SK-N-SH (cell line): ENCODE results near the gene MBOAT2. TPM values are rescaled to one million over a fixed set of nuclear protein-coding genes. Genes with fewer than 3 reads are reported as not detected.

Experiments
- CTCF ChIA-PET: fragments of 300-600, 350-600 bp; formaldehyde crosslinking; extraction: SDS; loops from one replicate; lab custom pipeline; 2021; lab: Yijun Ruan, JAX
- POLR2A ChIA-PET: fragments of 350-600 bp; sonication (Branson Sonifier 250); formaldehyde crosslinking; extraction: SDS; loops from one replicate; lab custom pipeline; 2020; ENCODE audit warnings: antibody characterized with exemption, inconsistent platforms; lab: Yijun Ruan, JAX
- DNase-seq: peaks from one replicate; pipeline ENCODE4 v3.0.0; 2012
- H2AFZ ChIP-seq: fragments of 200-600 bp; sonication (generic); 2 replicates; pipeline ENCODE4 v1.8.1; 2016; ENCODE audit warnings: antibody characterized with exemption, mild to moderate bottlenecking, low read depth
- H3F3A ChIP-seq: fragments of 200-600 bp; sonication (generic); replicated peaks from 2 replicates; pipeline ENCODE3; 2016; ENCODE audit warnings: antibody characterized with exemption, mild to moderate bottlenecking; ENCODE audit not compliant: insufficient read depth
- H3K27ac ChIP-seq, 2 experiments: fragments of 200-500 bp in 1 of 2; fragments of 200-600 bp in 1 of 2; sonication (Bioruptor generic) in 1 of 2; sonication (generic), shearing (Covaris generic) in 1 of 2; 2 replicates each; pipeline versions ENCODE4 v1.5.1 to v1.6.1; 2014 to 2016; ENCODE audit warnings: low read depth in 2 of 2, inconsistent platforms in 1 of 2, low read length in 1 of 2, mild to moderate bottlenecking in 1 of 2, mixed read lengths in 1 of 2
- H3K27me3 ChIP-seq: fragments of 200-600 bp; sonication (generic), shearing (Covaris generic); 2 replicates; pipeline ENCODE4 v1.6.1; 2016; ENCODE audit warnings: mixed run types; ENCODE audit not compliant: insufficient read depth
- H3K36me3 ChIP-seq, 2 experiments: fragments of 200-500 bp in 1 of 2; fragments of 200-600 bp in 1 of 2; sonication (Bioruptor generic) in 1 of 2; sonication (generic) in 1 of 2; replicated peaks in 1 of 2; 2 replicates each; pipeline versions ENCODE3 to v1.5.1; 2014 to 2016; ENCODE audit warnings: low read length in 1 of 2, mild to moderate bottlenecking in 1 of 2; ENCODE audit not compliant: insufficient read depth in 2 of 2, control insufficient read depth in 1 of 2
- H3K4me1 ChIP-seq, 2 experiments: fragments of 200-500 bp in 1 of 2; fragments of 200-600 bp in 1 of 2; sonication (Bioruptor generic) in 1 of 2; sonication (generic), shearing (Covaris generic) in 1 of 2; 2 replicates each; pipeline versions ENCODE4 v1.5.1 to v1.6.1; 2014 to 2016; ENCODE audit warnings: low read depth in 1 of 2, low read length in 1 of 2, mixed run types in 1 of 2; ENCODE audit not compliant: insufficient read depth in 2 of 2, control insufficient read depth in 1 of 2
- H3K4me2 ChIP-seq: fragments of 200-600 bp; sonication (generic), shearing (Covaris generic); 2 replicates; pipeline ENCODE4 v1.6.1; 2017; ENCODE audit warnings: mixed run types
- H3K4me3 ChIP-seq, 2 experiments: fragments of 200-500 bp in 1 of 2; fragments of 200-600 bp in 1 of 2; sonication (Bioruptor generic) in 1 of 2; sonication (generic), shearing (Covaris generic) in 1 of 2; 2 replicates each; pipeline versions ENCODE4 v1.5.1 to v1.8.1; 2014 to 2016; ENCODE audit warnings: low read depth in 2 of 2, inconsistent platforms in 1 of 2, low read length in 1 of 2, mild to moderate bottlenecking in 1 of 2, mixed read lengths in 1 of 2, moderate library complexity in 1 of 2
- H3K79me2 ChIP-seq: fragments of 200-600 bp; sonication (generic); 2 replicates; pipeline ENCODE4 v1.8.1; 2017; ENCODE audit warnings: mild to moderate bottlenecking; ENCODE audit not compliant: insufficient read depth
- H3K9ac ChIP-seq: fragments of 200-600 bp; sonication (generic); 2 replicates; pipeline ENCODE4 v1.6.1; 2017; ENCODE audit warnings: mixed run types
- H3K9me2 ChIP-seq: fragments of 200-600 bp; sonication (generic); 2 replicates; pipeline ENCODE4 v1.6.1; 2017; ENCODE audit warnings: mixed run types
- H3K9me3 ChIP-seq: fragments of 200-600 bp; sonication (generic); 2 replicates; pipeline ENCODE4 v1.6.1; 2017; ENCODE audit warnings: mixed run types, mild to moderate bottlenecking, moderate library complexity
- H4K20me1 ChIP-seq: fragments of 200-600 bp; sonication (generic); 2 replicates; pipeline ENCODE4 v1.6.1; 2017; ENCODE audit warnings: mild to moderate bottlenecking, mixed run types; ENCODE audit not compliant: insufficient read depth
- CHD2 ChIP-seq: fragments of 150-350 bp; IDR thresholded peaks from 2 replicates; pipeline ENCODE4 v1.6.1; 2018; ENCODE audit warnings: low read length; ENCODE audit not compliant: partially characterized antibody
- CTCF ChIP-seq: fragments of 200-600 bp; sonication (generic); IDR thresholded peaks from 2 replicates; pipeline ENCODE4 v1.6.1; 2017; ENCODE audit warnings: antibody characterized with exemption, mild to moderate bottlenecking, moderate library complexity
- EZH2phosphoT487 ChIP-seq: fragments of 200-600 bp; sonication (generic); IDR thresholded peaks from 2 replicates; pipeline ENCODE4 v1.6.1; 2017; ENCODE audit warnings: low read depth, mixed run types, mild to moderate bottlenecking, antibody characterized with exemption, moderate library complexity, borderline replicate concordance
- FOSL2 ChIP-seq: IDR thresholded peaks from 2 replicates; pipeline ENCODE4 v1.4.0; 2012; ENCODE audit warnings: low read depth, mild to moderate bottlenecking, moderate library complexity, borderline replicate concordance
- FOXJ3 ChIP-seq: sonication (generic); formaldehyde crosslinking; IDR thresholded peaks from 2 replicates; pipeline ENCODE4 v1.5.1; 2020; ENCODE audit warnings: mild to moderate bottlenecking, missing genetic modification reagents
- FOXM1 ChIP-seq: IDR thresholded peaks from 2 replicates; pipeline ENCODE4 v1.4.0; 2012; ENCODE audit warnings: low read depth, mild to moderate bottlenecking
- GABPA ChIP-seq: IDR thresholded peaks from 2 replicates; pipeline ENCODE4 v1.4.0; 2012; ENCODE audit warnings: low read depth, mild to moderate bottlenecking
- GATA2 ChIP-seq: sonication (generic); formaldehyde crosslinking; IDR thresholded peaks from 2 replicates; pipeline ENCODE4 v1.5.0; 2020; ENCODE audit warnings: mild to moderate bottlenecking, missing genetic modification reagents
- IRF3 ChIP-seq: fragments of 150-350 bp; IDR thresholded peaks from 2 replicates; pipeline ENCODE4 v1.6.1; 2016; ENCODE audit warnings: mild to moderate bottlenecking, low read depth, low read length
- MAX ChIP-seq: IDR thresholded peaks from 2 replicates; pipeline ENCODE4 v1.4.0; 2012; ENCODE audit warnings: low read depth
- MEF2A ChIP-seq: IDR thresholded peaks from 2 replicates; pipeline ENCODE4 v1.4.0; 2012; ENCODE audit warnings: low read depth, borderline replicate concordance
- PBX3 ChIP-seq: IDR thresholded peaks from 2 replicates; pipeline ENCODE4; 2012
- RAD21 ChIP-seq: IDR thresholded peaks from 2 replicates; pipeline ENCODE4 v1.6.1; 2012; ENCODE audit warnings: mild to moderate bottlenecking, low read length
- RXRA ChIP-seq: IDR thresholded peaks from 2 replicates; pipeline ENCODE4 v1.4.0; 2012; ENCODE audit warnings: low read depth, mild to moderate bottlenecking, borderline replicate concordance
- TAF1 ChIP-seq: IDR thresholded peaks from 2 replicates; pipeline ENCODE4 v1.6.1; 2012; ENCODE audit warnings: low read depth, mild to moderate bottlenecking, low read length, moderate library complexity, borderline replicate concordance
- TEAD4 ChIP-seq: IDR thresholded peaks from 2 replicates; pipeline ENCODE4 v1.4.0; 2012; ENCODE audit warnings: mild to moderate bottlenecking, borderline replicate concordance; ENCODE audit not compliant: insufficient read depth
- USF1 ChIP-seq: IDR thresholded peaks from 2 replicates; pipeline ENCODE4 v1.4.0; 2012; ENCODE audit warnings: low read depth, borderline replicate concordance
- USF2 ChIP-seq: fragments of 150-350 bp; IDR thresholded peaks from 2 replicates; pipeline ENCODE4 v1.6.1; 2017; ENCODE audit warnings: antibody characterized with exemption, low read length, low read depth, borderline replicate concordance
- ZBTB33 ChIP-seq: IDR thresholded peaks from 2 replicates; pipeline ENCODE4 v1.4.0; 2012; ENCODE audit warnings: low read depth, borderline replicate concordance
- WGBS: methylation state at CpG from one replicate; pipeline ENCODE4 v1.1.6; 2017; ENCODE audit warnings: low lambda C conversion rate; 5-methylcytosine and 5-hydroxymethylcytosine counted together
- polyA plus RNA-seq, 3 experiments: library from polyadenylated mRNA; depleted of rRNA; stranded (reverse); fragments of >200 nt; gene quantifications; 2 replicates each; pipeline ENCODE4 v1.2.3, GENCODE V29; 2012

Gene MBOAT2
- polyA plus RNA-seq, 1 of the 3 experiments (the other 2 are of a cell fraction) = 33.9 TPM

- Histone ChIP-seq H2AFZ (no peak overlapping the region), H3K79me2 (peaks cover 3% of the 10 kb centered on the region; the same call in 1 of the 2 replicates), H3K9ac (no peak overlapping the region), H3K4me3 (no peak overlapping the region), H3F3A (peaks cover 8% of the 10 kb centered on the region), H3K9me2 (no peaks in the 10 kb centered on the region), H3K4me2 (no peak overlapping the region), H3K36me3 (peaks cover 42 to 43% of the 10 kb centered on the region in 2 experiments), H3K4me1 (no peaks in the 10 kb centered on the region; a peak in 1 of 4 replicates)
- 71% methylated on average over 5 of the region's 5 CpGs for WGBS
- DNase-seq = no peak
- TF ChIP-seq RXRA = no peak
- TF ChIP-seq GABPA = no peak
- no peak for TF ChIP-seq TAF1
- no peak for TF ChIP-seq FOXJ3 (CRISPR knock-in tag)
- TF ChIP-seq FOSL2 = peak; percentile 29; the same call in 1 of the 2 replicates
- no peak for TF ChIP-seq CHD2
- TF ChIP-seq, all 33 proteins: peak for 1
- no peaks in the 10 kb centered on the region for H4K20me1 ChIP-seq
- ChIA-PET CTCF (interaction anchor here (0.9 to 2.4 kb wide), 3 partner anchors 10 to 23 kb away, joined by 3 to 8 read pairs (median 3); no protein-coding TSS in a partner anchor), POLR2A (no interaction called here)
- no peaks in the 10 kb centered on the region for H3K27me3 ChIP-seq
- H3K27ac ChIP-seq = no peak overlapping the region
- no peaks in the 10 kb centered on the region for H3K9me3 ChIP-seq
Measured at GRCh38 chr2:8819194-8819593, 184.3 kb downstream of the MBOAT2 start.

GRCh38 chr2:8817221-8817620 lies 186.3 kb downstream of the MBOAT2 start:
- Histone ChIP-seq H3K4me3 (no peak overlapping the region), H2AFZ (no peak overlapping the region), H3K9me2 (no peaks in the 10 kb centered on the region), H3K4me1 (no peaks in the 10 kb centered on the region; a peak in 1 of 4 replicates), H3F3A (peaks cover 8% of the 10 kb centered on the region), H3K9ac (no peak overlapping the region), H3K4me2 (no peak overlapping the region), H4K20me1 (no peaks in the 10 kb centered on the region), H3K79me2 (peaks cover 2% of the 10 kb centered on the region; the same call in 1 of the 2 replicates), H3K9me3 (no peaks in the 10 kb centered on the region), H3K27me3 (no peaks in the 10 kb centered on the region), H3K36me3 (peaks cover 45 to 53% of the 10 kb centered on the region in 2 experiments), H3K27ac (no peak overlapping the region)
- no peak for DNase-seq
- ChIA-PET POLR2A (no interaction called here), CTCF (interaction anchor here (0.7 to 1.9 kb wide), 3 partner anchors 11 to 39 kb away, joined by 3 to 7 read pairs (median 3); no protein-coding TSS in a partner anchor)
- 94% methylated on average over 1 of the region's 1 CpG for WGBS
- TF ChIP-seq EZH2phosphoT487 (no peak), CHD2 (no peak), ZBTB33 (no peak), IRF3 (no peak), RAD21 (no peak), TEAD4 (no peak), CTCF (no peak), USF2 (no peak), PBX3 (no peak), USF1 (no peak), GATA2 (CRISPR knock-in tag) (no peak), MAX (no peak), MEF2A (no peak), FOXM1 (no peak), FOXJ3 (CRISPR knock-in tag) (no peak)
